HG03432 (cell line): ENCODE results near the gene KIAA0319L.

Source experiments
- ATAC-seq: cut with Tn5 transposase; IDR thresholded peaks from one replicate; pipeline ENCODE4 v1.9.1; 2021; ENCODE audit warnings: mild to moderate bottlenecking, moderate library complexity; ENCODE audit not compliant: unreplicated experiment

KIAA0319L gene

GRCh38 chr1:35564037-35564883 lies 7.1 kb upstream of the KIAA0319L start:
- ATAC-seq = no peak

GRCh38 chr1:35563166-35563565 lies 6.0 kb upstream of the KIAA0319L start:
- ATAC-seq = no peak

GRCh38 chr1:35561972-35562680 lies 4.9 kb upstream of the KIAA0319L start:
- no peak for ATAC-seq

DNA sequence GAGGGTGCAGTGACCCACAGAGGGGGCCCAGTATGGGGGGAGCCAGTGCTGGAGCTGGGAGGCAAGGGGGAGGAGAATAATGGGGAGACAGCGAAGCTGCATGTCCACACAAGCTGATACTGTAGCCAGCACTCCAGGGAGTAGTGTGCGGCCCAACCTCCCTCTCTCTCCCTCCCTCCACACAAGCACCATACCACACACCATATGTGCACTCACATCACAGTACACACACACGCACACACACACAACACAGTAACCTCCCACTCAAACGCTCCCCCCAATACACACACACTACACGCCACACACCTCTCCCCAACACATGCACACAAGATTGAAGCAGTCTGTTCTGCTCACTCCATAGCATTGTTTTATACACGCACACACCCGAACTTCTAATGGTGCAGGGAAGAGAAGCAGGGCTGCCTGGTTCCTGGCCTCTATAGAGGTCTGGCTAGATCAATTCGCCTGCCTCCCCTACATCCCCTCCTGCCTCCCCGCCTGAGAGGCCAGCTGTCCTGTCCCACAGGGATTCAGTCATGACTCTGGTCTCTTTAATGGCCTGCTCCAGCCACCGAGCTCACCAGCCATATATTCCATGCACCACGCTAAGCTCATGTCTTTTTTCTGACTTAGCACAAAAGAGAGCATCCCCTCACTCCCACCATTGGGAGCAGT lies 4.2 kb upstream of the KIAA0319L start:
- ATAC-seq = no peak

GRCh38 chr1:35560256-35561225 lies 3.3 kb upstream of the KIAA0319L start:
- ATAC-seq = no peak

DNA sequence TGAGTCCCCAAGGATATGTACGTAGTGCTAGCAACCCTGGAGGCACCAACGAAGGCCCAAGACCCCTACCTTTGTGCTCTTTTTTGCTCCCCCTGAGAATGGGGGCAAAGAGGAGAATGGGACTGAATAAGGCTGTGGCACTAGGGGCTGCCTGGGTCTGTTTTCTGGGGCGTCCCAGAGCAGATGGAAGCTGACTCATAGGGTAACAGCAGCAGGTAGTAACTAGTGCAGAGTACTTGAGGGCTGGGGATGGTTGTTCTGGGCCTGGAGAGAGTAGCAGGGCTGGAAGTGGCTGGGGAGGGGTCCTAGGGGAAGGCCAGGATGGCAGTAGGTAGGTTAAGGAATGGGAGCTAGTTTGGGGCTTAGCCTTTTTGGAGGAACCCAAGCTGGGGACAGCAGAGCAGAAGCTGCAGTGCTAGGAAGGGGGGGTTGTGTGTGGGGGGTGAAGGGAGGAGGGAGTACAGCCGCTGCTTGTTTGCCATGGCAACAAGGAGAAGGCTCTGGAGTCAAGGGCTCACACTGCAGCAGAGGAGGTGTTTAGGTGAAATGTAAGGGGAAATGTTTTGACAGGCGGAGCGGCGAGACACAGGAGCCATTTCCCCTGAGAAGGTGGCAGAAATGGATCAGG lies 2.2 kb upstream of the KIAA0319L start:
- ATAC-seq = no peak

GRCh38 chr1:35558374-35559316 lies 1.4 kb upstream of the KIAA0319L start:
- no peak for ATAC-seq

DNA sequence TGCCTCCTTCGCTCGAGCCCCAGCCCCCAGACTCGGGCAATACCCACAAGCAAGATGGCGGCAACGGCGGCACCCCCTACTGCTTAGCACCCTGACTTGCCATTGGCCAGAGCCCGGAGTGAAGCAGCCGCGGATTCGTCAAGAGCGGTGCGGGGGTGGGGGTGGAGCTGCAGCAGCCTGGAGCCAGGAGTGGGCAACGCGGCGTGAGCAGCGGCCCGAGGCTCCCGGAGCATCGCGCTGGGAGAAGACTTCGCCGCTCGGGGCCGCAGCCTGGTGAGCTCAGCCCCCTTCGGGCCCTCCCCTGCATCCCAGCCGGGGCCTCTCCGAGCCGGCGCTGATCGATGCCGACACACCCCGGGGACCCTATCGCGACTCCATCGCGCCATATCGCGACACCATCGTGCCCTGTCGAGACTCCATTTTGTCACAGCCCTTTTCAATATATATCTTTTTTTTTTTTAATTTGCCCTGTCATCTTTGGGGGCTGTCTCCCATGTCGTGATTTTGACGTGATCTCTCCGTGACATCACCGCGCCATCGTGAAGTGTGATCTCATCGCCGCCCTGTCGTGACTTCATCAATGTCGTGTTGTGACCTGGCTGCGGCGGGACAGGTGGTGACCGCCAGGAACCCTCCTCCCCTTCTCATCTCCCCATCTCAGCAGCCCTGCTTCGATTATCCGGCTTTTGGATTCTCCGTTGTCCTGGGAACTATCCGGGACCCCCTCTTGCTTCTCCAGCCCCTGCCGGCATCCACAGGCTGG lies 589 bp upstream of the KIAA0319L start, which contains the start of gene NCDN:
Gene NCDN, plus strand, starts transcription at position 189 of the 763 bp plus-strand sequence. Its CDS starts 392 bp downstream, at position 581.
- peak; percentile 84 for ATAC-seq

GRCh38 chr1:35556484-35557117 lies 602 bp downstream of the KIAA0319L start:
- ATAC-seq = no peak

DNA sequence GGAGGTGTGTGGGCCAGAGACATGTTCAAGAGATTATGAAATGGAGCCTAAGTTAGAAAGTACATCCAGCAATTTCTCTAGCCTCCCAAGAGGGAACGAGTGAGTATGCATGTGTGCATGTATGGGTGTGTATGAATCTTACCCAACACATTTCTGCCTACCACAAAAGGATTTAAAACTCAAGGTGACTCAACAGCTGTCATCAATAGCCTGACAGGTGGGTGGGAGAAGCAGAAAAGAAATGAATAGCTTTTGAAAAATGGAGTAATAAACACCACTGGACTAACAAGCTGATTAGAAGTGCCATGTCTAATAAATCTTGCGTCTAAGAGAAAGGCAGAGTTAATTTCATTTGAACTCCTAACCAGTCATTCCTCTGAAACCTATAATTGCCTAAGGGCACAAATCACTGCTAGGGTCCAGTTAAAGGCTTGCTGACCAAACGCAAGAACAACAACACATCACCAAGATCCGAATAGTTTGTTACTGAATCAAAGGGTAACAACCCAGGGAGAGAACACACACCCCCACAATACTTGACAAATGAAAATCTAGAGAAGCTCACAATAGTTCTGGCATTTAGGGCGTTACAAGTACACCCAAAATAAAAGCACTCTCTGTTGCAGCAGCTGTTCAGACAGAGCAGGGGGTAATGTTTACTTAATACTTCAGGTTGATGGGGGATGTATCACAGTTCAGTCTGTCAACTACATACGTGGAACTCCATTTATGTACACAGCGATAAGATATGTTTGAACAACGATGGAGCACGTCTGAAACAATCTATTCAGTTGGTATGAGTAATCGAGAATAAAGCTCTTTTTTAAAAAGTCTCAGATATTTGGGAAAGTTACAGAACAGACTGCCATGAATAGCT lies 1.4 kb downstream of the KIAA0319L start:
- ATAC-seq = no peak

- no peak for ATAC-seq
Measured at GRCh38 chr1:35555212-35555584, 2.0 kb downstream of the KIAA0319L start.

DNA sequence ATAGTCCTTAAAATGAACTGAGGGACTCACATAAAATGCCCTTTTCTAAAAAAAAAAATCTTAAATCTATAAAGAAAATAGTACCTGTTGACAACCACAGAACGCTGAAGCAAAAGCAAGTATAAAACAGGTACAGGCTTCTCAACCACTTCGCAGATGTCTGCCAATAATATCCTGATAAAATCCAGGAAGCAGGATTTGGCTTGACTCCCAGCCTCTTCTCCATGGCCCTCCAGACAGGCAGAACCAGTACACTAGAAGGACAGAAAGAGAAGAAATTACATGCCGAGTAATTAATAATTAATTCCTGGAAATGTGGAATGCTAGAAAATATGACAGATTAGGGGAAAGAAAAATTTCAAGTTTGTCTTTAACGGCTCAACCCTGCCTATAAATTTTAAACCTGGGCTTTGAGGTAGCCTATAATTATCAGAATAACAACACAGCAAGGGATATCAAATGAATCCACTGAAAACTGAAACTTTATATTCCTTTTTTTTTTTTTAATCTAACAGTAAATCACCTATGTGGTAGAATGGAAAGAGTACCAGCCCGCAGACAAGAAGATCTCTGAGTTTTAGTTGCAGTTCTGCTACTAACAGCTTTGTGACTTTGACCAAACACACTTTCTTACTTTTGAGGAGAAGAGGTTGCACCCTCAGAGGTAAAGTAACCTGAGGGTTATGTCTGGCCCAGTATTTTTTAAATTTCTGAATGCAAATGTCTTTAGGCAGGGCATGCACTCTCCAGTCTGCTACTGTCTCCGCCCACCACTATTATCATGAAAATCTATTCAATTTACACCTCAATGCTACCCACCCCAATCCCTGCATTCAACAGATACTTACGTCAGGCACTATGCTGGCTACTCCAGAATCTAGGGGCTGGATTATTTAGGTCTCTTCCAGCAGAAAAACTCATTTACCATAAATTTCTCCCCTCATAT lies 2.7 kb downstream of the KIAA0319L start:
- ATAC-seq = no peak

DNA sequence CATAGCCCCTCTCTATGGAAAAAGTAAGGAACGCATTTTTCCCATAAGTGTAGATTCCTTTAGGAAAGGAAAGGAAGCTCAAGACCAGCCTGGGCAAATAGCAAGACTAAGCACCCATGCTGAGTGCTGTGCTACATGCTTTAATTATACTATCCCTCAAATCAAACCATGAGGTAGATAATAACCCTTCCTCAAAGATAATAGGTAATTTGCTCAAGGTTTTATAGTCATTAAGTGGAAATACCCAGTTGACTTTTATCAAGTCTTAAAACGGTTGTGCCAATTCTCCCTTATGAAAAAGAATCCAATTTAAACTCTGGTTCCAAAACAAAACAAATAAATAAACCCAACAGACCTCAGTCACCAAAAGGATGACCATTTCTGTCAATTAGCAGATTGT lies 3.4 kb downstream of the KIAA0319L start:
- ATAC-seq = no peak

DNA sequence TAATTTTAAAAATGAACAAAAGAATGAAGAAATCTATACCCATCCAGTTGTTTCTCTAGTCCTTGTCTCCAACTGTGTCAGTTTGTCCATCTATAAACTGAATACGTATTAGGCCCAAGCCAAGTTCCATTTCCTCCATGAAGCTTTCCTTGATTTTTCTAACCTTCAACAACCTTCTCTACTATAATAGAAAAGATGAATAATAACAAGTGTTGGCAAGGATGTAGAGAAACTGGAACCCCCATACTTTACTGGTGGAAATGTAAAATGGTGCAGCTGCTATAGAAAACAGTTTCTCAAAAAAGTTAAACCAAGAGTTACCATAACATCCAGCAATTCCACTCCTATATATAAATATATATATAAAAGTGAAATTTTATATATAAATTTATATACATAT lies 10.6 kb downstream of the KIAA0319L start:
- ATAC-seq = no peak

- no peak for ATAC-seq
Measured at GRCh38 chr1:35544976-35545375, 12.2 kb downstream of the KIAA0319L start.

DNA sequence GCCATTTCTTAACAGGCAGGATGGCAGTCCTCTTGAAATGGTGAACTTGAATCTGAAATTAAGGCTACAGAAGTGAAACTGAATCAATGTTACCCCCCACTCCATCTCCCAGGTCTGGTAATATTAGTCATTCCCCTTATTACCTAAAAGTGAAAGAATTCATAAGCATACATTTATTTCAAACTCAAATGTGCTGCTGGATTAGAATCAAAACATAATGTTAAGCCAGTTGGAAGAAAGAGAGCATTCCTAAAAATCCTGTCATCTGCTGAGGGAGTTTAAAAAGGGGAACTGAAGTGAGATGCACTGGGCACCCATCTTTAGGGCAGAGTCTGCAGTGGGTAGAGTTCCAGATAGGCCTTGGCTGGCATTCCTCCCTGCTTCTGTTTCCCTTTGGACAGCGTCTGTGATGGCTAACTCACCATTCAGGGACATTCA lies 17.4 kb downstream of the KIAA0319L start:
- peak; percentile 40 for ATAC-seq
